HEK293T (cell line): ENCODE data around the gene RPL5.

Source experiments
- ARNT ChIP-seq: fragments of 450-650 bp; IDR thresholded peaks from 2 replicates; pipeline ENCODE4 v1.6.1; 2017; ENCODE audit warnings: mild to moderate bottlenecking
- BHLHE40 ChIP-seq: fragments of 450-650 bp; IDR thresholded peaks from 2 replicates; pipeline ENCODE4 v1.6.1; 2016; ENCODE audit warnings: mild to moderate bottlenecking, moderate library complexity, borderline replicate concordance
- FOXK2 ChIP-seq: fragments of 450-650 bp; IDR thresholded peaks from 2 replicates; pipeline ENCODE4 v1.6.1; 2016; ENCODE audit warnings: mild to moderate bottlenecking
- FOXM1 ChIP-seq: fragments of 450-650 bp; IDR thresholded peaks from 2 replicates; pipeline ENCODE4 v1.6.1; 2017; ENCODE audit warnings: mild to moderate bottlenecking, borderline replicate concordance
- LEF1 ChIP-seq: fragments of 450-650 bp; IDR thresholded peaks from 2 replicates; pipeline ENCODE4 v1.6.1; 2017; ENCODE audit warnings: mild to moderate bottlenecking, borderline replicate concordance
- NFRKB ChIP-seq: fragments of 450-650 bp; IDR thresholded peaks from 2 replicates; pipeline ENCODE4 v1.6.1; 2016; ENCODE audit warnings: mild to moderate bottlenecking, moderate library complexity
- SP1 ChIP-seq: fragments of 450-650 bp; IDR thresholded peaks from 2 replicates; pipeline ENCODE4 v1.6.1; 2017
- SUZ12 ChIP-seq: fragments of 450-650 bp; IDR thresholded peaks from 2 replicates; pipeline ENCODE4 v1.6.1; 2016; ENCODE audit warnings: mild to moderate bottlenecking
- TF ChIP-seq, protein P1 (sequence below): fragments of 450-650 bp; IDR thresholded peaks from 2 replicates; pipeline ENCODE4 v1.6.1; 2016

DNA sequence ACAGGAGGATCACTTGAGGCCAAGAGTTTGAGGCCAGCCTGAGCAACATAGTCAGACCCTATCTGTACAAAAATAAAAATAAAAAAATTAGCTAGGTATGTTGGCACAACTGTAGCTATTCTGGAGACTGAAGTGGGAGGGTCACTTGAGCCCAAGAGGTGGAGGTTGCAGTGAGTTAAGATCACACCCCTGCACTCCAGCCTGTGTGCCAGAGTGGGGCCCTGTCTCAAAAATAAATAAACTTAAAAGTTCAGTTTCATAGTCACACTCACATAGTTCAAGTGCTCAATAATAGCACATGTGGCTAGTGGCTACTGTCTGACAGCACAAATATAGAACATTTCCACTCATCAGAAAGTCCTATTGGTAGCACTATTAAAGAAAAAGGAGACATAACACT is 41.8 kb upstream of the RPL5 start:
- TF ChIP-seq SP1 (no peak), FOXK2 (no peak), FOXM1 (no peak), ARNT (no peak), NFRKB (no peak), SUZ12 (no peak), BHLHE40 (no peak), LEF1 (no peak)
- TF ChIP-seq, protein P1, sequence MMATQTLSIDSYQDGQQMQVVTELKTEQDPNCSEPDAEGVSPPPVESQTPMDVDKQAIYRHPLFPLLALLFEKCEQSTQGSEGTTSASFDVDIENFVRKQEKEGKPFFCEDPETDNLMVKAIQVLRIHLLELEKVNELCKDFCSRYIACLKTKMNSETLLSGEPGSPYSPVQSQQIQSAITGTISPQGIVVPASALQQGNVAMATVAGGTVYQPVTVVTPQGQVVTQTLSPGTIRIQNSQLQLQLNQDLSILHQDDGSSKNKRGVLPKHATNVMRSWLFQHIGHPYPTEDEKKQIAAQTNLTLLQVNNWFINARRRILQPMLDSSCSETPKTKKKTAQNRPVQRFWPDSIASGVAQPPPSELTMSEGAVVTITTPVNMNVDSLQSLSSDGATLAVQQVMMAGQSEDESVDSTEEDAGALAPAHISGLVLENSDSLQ: no peak
